ENCODE measurements around the gene TOX3.

The TOX3 gene

DNA sequence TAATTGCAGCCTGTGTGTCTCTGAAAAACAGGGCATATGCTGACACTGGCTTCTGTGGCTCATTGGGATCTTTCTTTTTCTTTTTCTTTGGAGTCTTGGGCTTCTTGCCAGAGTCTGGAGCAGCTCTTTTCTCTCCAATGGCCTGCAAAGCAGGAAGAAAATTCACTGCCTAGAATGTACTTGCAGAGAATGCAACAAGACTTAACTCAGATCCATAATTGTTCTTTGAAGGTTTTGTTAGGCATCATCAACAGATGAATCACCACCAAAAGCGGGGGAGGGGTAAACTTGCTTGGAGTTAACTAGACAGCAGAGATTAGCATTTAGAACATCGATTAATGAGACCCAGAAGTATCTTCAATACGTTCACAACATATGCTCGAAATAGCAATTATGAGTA is 100.9 kb downstream of the TOX3 start:
- FAIRE-seq, result no peak

DNA sequence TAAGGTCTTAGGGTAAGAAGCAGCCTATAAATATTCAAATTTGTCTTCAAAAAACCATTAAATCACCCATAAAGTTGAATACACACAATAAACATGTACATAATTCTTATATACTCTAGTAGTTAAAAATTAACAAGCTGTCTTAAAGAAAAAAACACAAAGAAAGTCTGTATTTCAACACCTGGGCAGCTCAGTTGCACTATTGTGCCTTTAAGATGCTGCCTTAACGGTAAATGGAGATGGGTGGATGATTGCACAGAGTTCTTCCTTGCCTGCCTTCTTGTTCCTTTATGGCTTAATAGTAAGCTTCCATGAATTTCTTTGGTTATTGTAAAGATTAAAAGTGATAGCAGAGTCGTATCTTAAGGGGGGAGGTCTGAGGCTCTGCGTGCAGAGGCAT is 105.1 kb downstream of the TOX3 start:
- FAIRE-seq, result no peak

DNA sequence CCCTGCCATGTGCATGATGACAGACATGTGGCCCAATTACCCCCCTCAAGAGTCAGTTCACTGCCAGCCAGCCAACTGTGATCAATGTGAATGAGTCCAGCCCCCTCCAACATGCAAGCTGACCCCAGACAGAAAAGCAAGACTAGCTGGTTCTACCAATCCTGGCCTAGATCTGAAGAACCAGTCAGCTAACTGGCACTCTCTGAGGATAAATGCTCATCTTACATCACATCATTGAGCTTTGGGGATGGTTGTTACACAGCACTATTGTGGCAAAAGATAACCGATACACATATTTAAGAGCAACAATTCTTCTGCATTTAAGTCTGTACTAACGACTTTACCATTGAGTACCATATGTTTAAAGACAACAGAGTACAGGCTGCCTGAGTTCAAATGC is 106.7 kb downstream of the TOX3 start:
- FAIRE-seq, result no peak

DNA sequence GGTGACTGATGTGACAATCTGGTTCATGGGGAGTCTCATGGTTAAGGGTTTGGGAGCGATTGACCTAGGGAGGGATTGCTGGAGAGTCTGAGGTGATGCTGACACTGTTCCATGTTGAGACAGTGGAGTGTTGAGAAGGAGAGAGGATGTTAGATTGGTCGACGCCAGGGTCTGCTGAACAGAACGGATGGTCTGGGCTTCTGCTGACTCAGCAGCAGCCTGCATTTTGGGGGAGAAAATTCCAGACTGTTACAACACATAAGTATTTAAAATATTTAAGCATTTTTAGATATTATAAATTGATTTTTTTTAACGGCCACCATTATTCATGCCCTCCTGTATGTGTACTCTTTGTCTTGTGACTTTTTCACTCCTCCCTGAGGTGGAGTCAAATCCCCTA is 107.2 kb downstream of the TOX3 start:
- FAIRE-seq, result no peak

DNA sequence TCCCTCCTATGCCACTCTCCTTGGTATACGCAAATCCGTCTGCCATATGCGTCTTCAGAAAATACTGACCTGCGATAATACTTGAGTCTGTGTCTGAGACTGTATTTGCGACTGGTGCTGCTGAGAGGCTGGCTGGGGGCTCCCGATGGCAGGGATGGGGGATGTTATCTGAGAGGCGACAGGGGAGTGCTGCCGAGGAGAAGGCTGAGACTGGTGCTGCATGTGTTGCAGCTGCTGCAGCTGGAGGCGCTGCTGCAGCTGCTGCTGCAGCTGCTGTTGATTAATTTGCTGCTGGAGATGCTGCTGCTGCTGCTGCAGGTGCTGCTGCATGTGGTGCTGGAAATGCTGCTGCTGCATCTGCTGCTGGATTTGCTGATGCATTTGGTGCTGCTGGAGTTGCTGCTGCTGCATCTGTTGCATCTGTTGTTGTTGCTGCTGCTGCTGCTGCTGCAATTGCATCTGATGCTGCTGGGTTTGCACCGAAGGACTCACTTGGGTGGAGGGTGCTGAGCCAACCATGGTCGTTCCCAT is 107.7 kb downstream of the TOX3 start:
- no peak for FAIRE-seq

DNA sequence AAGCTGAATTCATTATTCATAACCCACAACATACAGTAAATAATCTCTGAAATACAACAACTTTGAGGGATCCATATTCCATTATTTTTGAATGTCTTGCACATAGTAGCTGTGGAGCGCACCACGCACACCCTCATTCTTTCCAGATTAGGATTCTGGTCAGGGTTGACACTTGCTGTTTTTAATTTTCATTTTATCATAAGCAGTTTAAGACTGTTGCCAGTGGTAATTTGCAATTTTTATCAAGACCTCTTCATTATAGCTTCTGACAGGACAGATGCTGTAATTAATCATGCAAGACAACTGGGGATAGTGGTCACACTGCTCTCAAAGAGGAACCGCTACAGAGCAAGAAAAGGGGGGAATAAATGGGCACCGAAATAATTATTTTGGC is 109.7 kb downstream of the TOX3 start:
- FAIRE-seq, result no peak

DNA sequence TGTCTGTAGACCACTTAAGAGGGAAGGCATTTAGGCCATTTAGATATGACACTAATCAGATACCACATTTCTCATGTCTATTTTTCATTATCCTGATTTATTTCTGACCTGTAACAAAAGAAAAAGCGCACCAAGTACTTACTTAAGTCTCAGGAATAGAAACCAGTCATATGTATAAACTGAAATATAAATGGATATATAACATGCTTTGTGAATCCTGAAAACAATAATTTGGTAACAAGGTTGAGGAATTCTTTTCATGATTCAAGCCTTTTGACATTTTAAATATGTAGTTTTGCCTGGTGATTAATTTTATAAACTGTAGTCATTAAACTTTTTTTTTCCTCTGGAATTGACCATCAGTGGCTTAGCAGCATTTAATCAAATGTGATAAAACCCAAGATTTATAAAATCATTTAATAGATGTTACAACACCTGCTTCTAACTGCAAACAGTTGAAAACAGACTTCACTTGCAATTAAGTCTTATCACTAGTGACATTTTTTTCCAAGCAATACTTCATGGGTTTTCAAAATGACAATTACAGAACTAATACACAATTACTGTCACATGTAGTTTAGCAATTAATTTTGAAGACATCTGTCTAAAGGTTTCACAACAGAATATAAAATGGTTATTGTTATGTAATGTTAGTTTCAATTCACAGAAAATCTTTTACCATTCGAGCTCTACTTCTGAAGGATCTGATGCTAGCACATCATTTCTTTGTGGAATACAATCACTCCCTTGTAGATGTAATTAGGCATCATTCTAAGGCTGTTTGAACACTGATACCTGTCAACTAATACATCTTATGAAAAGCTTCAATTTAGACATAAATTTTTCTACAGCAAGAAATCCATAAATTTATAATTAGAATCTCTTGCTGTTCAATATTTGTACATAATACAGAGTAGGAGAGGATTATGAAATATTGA is 110.3 kb downstream of the TOX3 start:
- FAIRE-seq, result no peak

DNA sequence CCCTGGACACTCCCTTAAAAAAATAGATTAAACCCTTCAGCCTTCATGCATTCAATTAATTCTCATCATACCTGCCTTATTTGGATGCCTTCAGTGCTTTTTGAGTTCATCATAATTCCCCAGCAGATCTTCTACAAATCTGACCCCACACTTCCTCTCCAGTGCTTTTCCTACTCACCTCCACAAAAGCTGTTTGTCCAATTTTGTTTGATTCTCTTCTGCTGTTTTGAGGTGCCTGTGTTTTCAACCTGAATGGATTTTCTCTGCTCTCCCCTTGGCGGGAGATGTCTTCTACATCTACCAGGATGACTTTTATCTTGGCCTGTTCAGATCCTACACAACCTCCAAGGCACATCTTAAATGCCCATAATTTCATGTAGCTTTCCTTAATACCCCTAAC is 112.7 kb downstream of the TOX3 start:
- FAIRE-seq, result no peak

DNA sequence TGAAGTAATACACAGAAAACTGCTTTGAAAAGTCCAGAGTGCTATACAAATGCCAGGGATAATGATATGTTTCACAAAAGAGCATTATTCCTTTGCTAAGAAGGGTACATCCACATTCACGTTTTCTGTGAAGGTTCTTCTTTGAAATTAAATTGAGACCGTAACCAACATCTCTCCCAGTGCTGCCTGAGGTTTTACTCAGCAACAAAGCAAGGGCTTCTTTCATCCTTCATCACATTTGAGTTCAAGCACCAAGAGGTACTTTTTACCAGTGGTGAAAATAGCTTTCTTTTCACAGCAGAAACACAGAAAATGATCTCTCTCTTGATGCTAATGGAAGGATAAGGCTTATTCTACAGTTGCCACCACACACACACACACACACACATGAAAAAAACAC is 113.3 kb downstream of the TOX3 start:
- FAIRE-seq, result no peak

DNA sequence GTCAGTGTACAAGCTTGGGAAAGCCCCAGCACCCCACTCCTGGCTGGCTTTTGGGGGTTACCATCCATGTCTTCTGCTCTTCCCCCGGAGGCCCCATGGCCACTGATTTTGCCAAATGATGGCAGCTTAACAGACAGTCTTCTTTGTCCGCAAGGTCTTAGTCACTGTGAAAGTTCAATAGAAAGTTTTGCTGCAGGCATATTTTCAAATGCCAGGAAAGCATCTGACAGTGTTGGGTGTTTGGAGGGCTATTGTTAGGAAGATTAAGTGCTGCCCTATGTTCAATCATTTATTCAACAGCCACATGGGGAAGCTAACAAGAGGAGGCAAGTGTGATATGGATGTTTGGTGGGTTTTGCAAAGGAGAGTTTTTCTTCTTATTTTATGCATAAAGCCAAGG is 122.4 kb downstream of the TOX3 start:
- no peak for FAIRE-seq

DNA sequence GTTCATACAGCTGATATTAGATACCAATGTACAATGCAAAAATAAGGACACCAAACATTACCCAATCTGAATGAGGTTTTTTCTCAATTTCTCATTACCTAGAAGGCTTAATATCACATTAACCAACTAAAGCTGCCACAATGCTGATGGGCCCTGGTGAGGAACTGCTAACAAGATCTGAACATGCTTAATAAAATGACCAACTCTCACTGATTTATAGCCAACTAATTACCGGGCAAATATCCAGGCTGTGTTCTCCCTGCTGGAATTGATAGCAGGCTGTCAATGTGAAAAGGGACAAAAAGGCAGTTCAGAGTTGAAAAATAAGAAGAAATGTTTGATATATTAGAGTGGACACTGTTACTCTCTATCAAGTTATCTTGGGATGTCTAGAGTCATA is 124.6 kb downstream of the TOX3 start:
- no peak for FAIRE-seq

DNA sequence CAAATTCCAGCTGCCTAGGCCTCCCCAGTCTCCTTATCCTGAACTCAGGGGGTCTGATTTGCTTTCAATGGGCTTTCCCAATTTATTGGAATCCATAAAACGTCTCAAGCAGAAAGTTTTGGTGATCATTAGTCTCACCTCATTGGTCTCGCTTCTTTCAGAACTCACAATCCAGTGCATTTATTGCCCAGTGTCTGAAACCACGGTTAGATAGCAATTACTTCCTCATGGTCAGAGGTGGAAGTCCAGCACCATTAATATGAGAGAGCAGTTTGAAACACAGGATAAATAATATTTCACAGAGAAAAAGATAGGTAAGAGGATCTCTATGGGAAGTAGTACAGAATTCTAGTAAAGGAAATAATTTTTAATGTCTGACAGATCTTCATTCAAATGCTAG is 128.7 kb downstream of the TOX3 start:
- no peak for FAIRE-seq

DNA sequence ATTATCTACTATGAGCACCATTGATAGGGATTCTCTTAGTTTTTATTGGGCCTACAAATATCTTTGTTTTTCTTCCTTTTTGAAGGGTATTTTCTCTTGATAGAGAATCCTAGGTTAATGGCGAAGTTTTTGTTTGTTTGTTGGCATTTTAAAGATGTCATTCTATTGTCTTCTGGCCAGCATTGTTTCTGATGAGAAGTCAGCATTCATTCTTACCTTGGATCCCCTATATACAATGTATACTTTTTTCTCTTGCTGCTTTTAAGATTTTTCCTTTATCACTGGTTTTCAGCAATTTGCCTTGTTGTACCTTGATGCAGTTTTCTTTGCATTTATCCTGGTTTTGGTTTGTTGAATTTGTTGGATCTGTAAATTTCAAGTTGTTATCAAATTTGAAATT is 130.1 kb downstream of the TOX3 start:
- no peak for FAIRE-seq

DNA sequence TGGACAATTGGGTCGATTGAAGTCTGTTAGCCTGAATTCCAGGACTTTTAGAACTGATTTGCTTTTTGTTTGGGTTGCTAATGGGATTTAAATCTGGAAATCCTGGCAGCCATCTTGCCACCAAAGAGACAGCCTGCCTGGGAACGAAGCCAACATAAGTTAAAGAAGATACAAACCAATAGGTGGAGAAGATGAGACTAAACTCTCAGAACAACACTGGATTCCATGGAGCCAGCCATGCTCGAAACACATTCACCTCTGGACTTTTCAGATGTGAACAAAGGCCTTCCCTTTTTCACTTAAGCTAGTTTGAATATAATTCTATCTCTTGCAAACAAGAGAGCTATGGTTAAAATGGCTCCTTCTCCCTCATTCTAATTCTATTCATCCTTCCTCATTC is 135.9 kb downstream of the TOX3 start:
- no peak for FAIRE-seq

DNA sequence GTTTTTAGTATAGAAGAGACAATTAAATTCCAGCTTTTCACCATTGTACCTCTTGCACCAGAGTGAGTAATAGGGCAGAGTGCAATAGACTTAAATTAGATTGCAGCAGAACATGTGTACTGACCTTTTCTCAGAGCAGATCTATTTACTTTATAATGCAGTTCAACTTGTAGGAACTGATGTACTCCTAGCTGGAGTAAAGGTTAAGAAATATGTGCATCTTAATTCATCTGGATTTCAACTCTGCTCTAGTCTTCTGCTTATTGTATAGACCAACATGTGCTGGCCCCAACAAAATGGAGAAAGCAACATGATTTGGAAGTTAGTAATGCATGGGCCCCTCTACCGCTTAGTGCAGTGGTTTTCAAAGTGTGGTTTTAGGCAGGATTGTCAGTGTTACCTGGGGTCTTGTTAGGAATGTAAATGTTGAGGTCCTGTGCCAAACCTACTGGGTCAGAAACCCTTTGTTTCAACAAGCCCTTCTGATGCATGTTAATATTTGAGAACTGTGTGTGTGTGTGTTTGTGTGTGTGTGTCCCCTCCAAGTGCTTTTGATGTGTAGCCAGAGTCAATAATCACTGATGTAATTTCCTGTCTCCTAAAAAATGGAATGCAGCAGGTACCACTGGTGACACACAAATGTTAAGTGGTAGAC is 138.6 kb downstream of the TOX3 start:
- FAIRE-seq, result no peak

DNA sequence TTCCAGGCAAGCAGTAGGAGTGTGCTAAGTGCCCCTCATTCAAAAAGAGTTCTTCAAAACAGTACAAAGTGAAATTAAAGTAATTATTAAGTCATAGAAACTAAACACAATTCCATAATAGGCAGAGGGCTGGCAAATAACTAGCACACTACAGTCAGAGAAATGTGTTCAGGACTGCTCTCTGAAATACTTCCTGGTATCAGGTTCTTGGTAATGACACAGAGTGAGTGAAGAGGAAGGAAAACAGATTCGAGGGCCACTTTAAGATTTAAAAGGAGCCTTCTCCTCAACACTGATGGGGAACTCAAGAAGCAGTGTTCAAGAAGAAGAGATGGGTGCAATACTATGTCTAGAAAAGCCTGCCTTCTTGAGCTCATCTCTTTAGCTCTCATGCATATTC is 139.2 kb downstream of the TOX3 start:
- no peak for FAIRE-seq

DNA sequence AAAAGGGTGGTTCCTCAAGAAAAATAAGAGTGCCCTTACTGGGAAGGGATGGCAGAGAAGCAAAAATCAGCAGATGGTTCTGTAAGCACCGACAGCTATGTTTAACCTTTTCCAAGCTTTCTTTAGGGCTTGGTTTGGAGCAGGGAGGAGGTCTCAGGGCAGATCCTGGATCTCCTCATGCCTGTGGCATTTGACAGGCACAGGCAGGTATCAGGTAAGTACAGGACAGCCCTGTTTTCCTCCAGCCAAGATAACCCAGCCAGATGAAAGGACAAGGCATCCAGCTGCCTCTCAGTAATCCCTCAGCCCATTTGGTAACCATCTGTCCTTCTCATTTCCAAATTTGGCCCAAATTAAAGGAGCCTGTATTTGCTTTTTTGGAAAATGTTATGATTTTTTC is 141.5 kb downstream of the TOX3 start:
- FAIRE-seq, result no peak

DNA sequence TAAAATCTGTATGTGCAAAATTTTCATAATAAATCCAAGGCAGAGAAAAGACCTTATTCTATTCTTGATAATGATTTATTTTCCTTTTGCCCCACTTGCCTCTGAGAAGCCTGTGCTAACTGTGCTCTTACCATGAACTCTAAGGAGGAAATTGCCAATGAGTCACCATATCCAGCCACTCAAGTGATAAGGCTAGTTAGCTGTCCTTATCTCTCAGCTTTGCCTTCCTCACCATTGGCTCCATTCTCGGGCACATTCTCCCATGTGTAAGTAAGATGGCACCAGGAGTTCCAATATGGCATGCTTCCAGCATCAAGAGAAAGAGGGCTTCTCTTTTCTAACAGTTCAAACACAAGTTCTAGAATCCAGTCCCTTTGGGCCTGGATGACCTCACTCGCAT is 142.4 kb downstream of the TOX3 start:
- FAIRE-seq, result no peak

DNA sequence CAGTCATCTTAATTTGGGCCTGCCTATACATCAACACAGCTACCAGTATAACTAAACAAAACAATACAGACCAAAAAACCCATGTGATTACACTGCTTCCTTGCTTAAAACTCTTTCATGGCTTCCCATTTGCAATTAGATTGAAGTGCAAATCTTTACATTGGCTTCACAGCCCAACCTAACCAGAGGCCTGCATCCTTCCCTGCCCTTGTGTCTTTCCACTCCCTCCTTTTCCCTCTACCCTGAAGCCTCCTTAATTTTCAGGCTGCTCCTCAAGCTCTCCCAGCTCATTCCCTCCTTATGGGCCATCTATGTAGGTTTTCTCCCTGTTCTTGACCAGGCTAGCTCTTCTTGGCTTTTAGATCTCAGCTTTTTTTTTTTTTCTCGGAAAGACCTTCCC is 147.8 kb downstream of the TOX3 start:
- no peak for FAIRE-seq

DNA sequence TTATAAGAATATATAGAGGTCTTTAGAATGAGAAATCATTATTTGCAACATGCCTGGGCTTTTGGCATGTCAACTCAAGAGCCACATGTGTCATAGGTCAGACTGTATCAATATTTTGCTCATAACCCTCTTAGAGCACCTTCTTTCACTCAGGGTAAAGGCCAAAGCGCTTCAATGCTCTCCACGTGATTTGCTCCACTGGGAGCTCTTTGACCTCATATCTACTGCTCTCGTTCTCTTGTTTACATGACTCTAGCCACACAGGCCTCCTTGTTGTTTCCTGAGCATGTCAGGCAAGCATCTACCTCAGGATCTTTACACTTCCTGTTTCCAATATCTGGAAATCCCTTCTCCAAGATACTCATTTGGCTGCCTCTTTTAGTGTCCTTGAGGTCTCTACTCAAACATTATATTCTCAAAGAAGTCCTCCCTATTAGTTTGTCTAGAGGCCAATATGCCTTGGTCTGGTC is 148.4 kb downstream of the TOX3 start:
- no peak for FAIRE-seq

DNA sequence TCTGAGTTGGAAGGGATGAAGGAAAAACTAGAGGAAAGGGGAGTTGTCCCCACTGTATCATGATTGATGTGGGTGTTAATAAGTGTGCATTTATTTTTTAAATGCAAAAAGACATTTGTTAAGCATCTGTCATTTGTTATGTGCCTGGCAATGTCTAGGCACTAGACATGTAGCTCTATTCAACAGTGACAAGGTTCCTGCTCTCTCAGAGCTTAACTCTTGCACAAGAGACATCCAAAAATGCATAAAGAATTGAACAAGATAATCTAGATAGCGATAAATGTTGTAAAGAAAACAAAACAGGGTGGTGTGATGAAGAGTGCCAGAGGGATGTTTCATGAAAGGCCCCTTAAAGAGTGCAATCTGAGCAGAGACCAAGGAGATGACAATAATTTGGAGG is 148.9 kb downstream of the TOX3 start:
- FAIRE-seq, result no peak

DNA sequence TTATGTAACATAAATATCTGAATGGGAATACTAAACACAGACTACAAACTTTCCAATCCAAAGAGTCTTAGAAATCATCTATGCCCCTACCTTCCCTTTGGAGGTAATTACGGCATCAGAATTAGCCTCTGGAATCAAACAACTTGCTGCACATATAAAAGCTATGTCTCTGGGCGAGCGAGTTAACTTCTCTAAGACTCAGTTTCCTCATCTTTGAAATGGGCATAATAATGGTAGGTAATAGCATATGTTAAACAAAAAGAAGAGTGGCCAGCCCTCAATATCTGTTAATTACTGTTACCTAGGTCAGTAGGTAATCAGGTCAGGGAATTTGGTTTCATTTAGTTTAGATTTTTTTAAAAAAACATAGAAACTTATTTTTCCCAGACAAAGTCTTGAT is 153.5 kb downstream of the TOX3 start:
- no peak for FAIRE-seq

DNA sequence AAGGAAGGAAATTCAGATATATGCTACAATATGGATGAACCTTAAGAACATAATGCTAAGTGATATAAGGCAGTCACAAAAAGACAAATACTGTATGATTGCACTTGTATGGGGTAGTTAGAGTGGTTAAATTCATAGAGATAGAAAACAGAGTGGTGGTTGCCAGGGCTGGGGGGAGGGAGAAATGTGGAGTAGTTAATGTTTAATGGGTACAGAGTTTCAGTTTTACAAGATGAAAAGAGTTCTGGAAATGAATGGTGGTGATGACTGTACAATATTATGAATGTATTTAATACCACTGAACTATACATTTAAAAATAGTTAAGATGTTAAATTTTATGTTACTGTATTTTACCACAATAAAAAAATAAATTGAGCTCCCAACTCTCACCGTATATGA is 157.9 kb downstream of the TOX3 start:
- no peak for FAIRE-seq
